ENCODE data around the gene MACROD2. TPM values are rescaled to one million over a fixed set of nuclear protein-coding genes. Genes with fewer than 3 reads are reported as not detected.

The MACROD2 gene
- total RNA-seq, 4 donors from 2014 or later = 2.1 to 28.1 (median 12.6) TPM

DNA sequence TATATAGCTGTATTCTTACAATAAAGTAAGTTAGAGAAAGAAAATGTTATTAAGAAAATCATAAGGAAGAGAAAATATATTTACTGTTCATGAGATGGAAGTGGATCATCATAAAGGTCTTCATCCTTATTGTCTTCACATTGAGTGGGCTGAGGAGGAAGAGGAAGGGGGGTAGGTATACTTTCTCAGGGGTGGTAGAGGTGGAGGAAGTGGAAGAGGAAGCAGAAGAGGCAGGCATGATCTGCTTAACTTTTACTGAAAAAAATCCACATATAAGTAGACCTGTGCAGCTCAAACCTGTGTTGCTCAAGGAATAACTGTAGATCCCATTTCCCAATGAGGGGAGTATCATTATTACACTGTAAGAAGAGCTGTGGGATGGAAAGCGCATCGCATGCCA is 1863.7 kb downstream of the MACROD2 start:
- DNase-seq = no peak
- no peaks in the 10 kb centered on the region for H3K27me3 ChIP-seq

DNA sequence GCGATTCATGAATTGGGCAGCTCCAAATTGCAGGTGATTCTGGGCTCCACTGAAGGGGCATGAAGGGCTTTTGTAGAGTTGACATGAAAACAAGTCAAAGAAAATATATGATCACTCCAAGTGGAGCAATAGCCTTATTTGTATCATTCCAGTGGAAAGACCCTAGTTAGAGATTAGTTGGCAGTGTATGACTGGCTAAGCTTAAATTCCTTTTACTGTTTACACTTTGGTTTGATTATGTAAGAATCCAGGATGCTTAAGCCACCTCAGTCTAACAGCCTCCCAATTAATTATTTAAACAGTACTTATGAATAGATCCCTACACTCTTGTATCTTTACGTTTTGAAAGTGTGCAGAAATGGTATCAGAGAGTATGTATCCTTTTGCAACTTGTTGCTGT is 1865.5 kb downstream of the MACROD2 start:
- DNase-seq = no peak
- no peak overlapping the region for H3K4me3 ChIP-seq
- no peaks in the 10 kb centered on the region for H3K27me3 ChIP-seq
- no peaks in the 10 kb centered on the region for H3K4me1 ChIP-seq
- H3K36me3 ChIP-seq = no peaks in the 10 kb centered on the region
- H3K27ac ChIP-seq = no peak overlapping the region
- H3K9me3 ChIP-seq = no peaks in the 10 kb centered on the region
- TF ChIP-seq, protein P1, sequence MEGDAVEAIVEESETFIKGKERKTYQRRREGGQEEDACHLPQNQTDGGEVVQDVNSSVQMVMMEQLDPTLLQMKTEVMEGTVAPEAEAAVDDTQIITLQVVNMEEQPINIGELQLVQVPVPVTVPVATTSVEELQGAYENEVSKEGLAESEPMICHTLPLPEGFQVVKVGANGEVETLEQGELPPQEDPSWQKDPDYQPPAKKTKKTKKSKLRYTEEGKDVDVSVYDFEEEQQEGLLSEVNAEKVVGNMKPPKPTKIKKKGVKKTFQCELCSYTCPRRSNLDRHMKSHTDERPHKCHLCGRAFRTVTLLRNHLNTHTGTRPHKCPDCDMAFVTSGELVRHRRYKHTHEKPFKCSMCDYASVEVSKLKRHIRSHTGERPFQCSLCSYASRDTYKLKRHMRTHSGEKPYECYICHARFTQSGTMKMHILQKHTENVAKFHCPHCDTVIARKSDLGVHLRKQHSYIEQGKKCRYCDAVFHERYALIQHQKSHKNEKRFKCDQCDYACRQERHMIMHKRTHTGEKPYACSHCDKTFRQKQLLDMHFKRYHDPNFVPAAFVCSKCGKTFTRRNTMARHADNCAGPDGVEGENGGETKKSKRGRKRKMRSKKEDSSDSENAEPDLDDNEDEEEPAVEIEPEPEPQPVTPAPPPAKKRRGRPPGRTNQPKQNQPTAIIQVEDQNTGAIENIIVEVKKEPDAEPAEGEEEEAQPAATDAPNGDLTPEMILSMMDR (IDR thresholded peaks at IDR 0.05) = no peak
- no peak for TF ChIP-seq POLR2A (IDR thresholded peaks at IDR 0.05)
- intact Hi-C loops (cut with DNase I; ENCODE audit: low total_unique reads) = no loop called here

More for the DNA sequence above, 1863.7 kb downstream of the MACROD2 start:
- intact Hi-C loops (cut with DNase I; ENCODE audit: low total_unique reads) = no loop called here
- H3K9me3 ChIP-seq = no peaks in the 10 kb centered on the region
- no peak overlapping the region for H3K4me3 ChIP-seq
- TF ChIP-seq, protein P1 (IDR thresholded peaks at IDR 0.05) = no peak
- no peak for TF ChIP-seq POLR2A (IDR thresholded peaks at IDR 0.05)
- no peaks in the 10 kb centered on the region for H3K4me1 ChIP-seq
- no peak overlapping the region for H3K27ac ChIP-seq
- H3K36me3 ChIP-seq = no peaks in the 10 kb centered on the region

DNA sequence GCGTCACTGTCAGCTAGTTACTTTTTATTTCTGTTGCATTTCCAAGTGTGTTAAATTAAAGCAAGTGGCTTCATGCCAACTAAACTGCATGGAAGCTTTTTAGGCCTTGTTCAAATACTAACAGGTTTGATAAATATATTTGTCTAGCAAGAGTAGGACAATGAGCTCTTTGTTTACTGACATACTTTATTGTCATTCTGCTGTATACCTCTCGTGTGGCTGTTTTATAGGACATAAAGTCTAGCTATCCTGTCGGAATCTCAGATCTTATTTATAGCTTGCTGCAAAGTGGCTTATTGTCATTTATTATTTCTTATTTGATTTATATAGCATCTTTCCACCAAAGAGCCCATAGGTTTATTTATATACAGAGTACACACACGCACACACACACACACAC is 1866.9 kb downstream of the MACROD2 start:
- DNase-seq = no peak
- no peaks in the 10 kb centered on the region for H3K27me3 ChIP-seq
- intact Hi-C loops (cut with DNase I; ENCODE audit: low total_unique reads) = no loop called here
- no peaks in the 10 kb centered on the region for H3K9me3 ChIP-seq
- H3K4me1 ChIP-seq = no peaks in the 10 kb centered on the region
- H3K36me3 ChIP-seq = no peaks in the 10 kb centered on the region
- no peak for TF ChIP-seq POLR2A (IDR thresholded peaks at IDR 0.05)
- TF ChIP-seq, protein P1 (IDR thresholded peaks at IDR 0.05) = no peak
- H3K4me3 ChIP-seq = no peak overlapping the region
- no peak overlapping the region for H3K27ac ChIP-seq

DNA sequence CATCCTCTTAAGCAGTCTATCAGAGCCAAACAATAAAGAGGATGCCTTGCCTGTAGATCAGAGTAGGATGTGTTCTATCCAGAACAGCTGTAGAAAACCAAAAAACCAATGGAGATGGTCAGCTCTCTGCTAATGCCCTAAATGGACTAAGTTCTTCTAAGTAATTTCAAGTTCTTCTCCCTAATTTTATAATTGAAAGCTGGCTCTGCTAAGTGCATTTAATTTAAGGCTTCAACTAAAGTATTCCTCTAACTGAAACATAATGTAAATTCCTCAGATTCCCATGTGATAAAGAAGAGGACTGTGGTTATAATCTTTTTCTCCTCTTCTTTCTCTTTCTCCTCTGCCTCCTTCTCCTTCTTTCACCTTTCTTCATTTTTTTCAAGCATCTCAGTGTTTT is 1868.4 kb downstream of the MACROD2 start:
- Histone ChIP-seq H3K27me3 (no peaks in the 10 kb centered on the region), H3K9me3 (no peaks in the 10 kb centered on the region), H3K27ac (no peak overlapping the region), H3K4me3 (no peak overlapping the region), H3K36me3 (no peaks in the 10 kb centered on the region), H3K4me1 (no peaks in the 10 kb centered on the region)
- DNase-seq = no peak
- TF ChIP-seq, protein P1 (IDR thresholded peaks at IDR 0.05) = no peak
- TF ChIP-seq POLR2A (IDR thresholded peaks at IDR 0.05) = no peak
- intact Hi-C loops (cut with DNase I; ENCODE audit: low total_unique reads) = no loop called here

DNA sequence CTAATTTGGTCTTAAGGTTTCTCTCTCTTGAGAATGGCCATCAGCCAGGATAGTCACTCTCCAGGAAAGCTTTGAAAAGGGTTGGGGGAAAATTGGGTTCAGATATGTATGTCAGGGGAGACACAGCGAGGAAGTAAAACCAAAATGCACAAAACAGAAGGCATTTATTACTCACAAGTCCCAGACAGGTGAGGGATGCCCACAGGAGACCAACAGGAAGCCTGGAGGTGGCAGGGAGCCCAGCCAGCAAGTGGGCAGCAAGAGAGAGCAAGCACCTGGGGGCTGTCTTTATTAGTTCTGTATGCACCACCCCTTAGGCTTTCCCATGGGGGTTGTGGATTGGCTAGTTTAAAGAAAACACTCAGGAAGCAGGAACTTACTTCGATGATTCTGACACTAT is 1870.2 kb downstream of the MACROD2 start:
- TF ChIP-seq POLR2A (IDR thresholded peaks at IDR 0.05) = no peak
- TF ChIP-seq, protein P1 (IDR thresholded peaks at IDR 0.05) = no peak
- Histone ChIP-seq H3K36me3 (no peaks in the 10 kb centered on the region), H3K27me3 (no peaks in the 10 kb centered on the region), H3K9me3 (no peaks in the 10 kb centered on the region), H3K4me1 (no peaks in the 10 kb centered on the region), H3K4me3 (no peak overlapping the region), H3K27ac (no peak overlapping the region)
- no peak for DNase-seq
- intact Hi-C loops (cut with DNase I; ENCODE audit: low total_unique reads) = no loop called here

Data from uterus (tissue), 4 donors.